K562 (cell line): Measurements from ENCODE around the gene ICAM3. TPM values are rescaled to one million over a fixed set of nuclear protein-coding genes. Genes with fewer than 3 reads are reported as not detected.

Source experiments
- BCOR ChIP-seq: fragments of 450-650 bp; IDR thresholded peaks from 2 replicates; pipeline ENCODE4 v1.6.1; 2016
- CBX2 ChIP-seq: fragments of 200-600 bp; sonication (generic); IDR thresholded peaks from one replicate; pipeline ENCODE4 v1.6.1; 2012; ENCODE audit warnings: mild to moderate bottlenecking, low read length, inconsistent platforms; ENCODE audit not compliant: insufficient read depth, poor library complexity, severe bottlenecking
- DACH1 ChIP-seq: fragments of 450-650 bp; IDR thresholded peaks from 2 replicates; pipeline ENCODE4 v1.6.1; 2018; ENCODE audit not compliant: partially characterized antibody
- GATAD2A ChIP-seq: fragments of 450-650 bp; IDR thresholded peaks from 2 replicates; pipeline ENCODE4 v1.6.1; 2017
- KDM1A ChIP-seq, 2 experiments: fragments of 450-650 bp; IDR thresholded peaks; 2 replicates each; pipeline ENCODE4 v1.6.1; 2016; ENCODE audit warnings: mild to moderate bottlenecking in 2 of 2
- KLF13 ChIP-seq: fragments of 450-650 bp; IDR thresholded peaks from 2 replicates; pipeline ENCODE4 v1.6.1; 2016; ENCODE audit warnings: missing genetic modification characterization, low read depth, mild to moderate bottlenecking, missing compliant biosample characterization, moderate library complexity, borderline replicate concordance
- NCOA4 ChIP-seq: fragments of 450-650 bp; IDR thresholded peaks from 2 replicates; pipeline ENCODE4 v1.6.1; 2018; ENCODE audit warnings: mild to moderate bottlenecking; ENCODE audit not compliant: partially characterized antibody
- NR2C2 ChIP-seq, 2 experiments: fragments of 200-800 bp in 1 of 2; sonication (Bioruptor generic) in 1 of 2; sonication (generic) in 1 of 2; formaldehyde crosslinking in 1 of 2; IDR thresholded peaks; 2 replicates each; pipeline versions ENCODE4 v1.6.1 to v1.8.0; 2016 to 2022; ENCODE audit warnings: mild to moderate bottlenecking in 1 of 2, missing compliant biosample characterization in 1 of 2, missing genetic modification characterization in 1 of 2, missing genetic modification reagents in 1 of 2
- NR2F6 ChIP-seq: fragments of 450-650 bp; formaldehyde crosslinking; IDR thresholded peaks from 2 replicates; pipeline ENCODE4 v1.4.0; 2020; ENCODE audit warnings: mild to moderate bottlenecking
- SRSF1 ChIP-seq: fragments of 200-400 bp; formaldehyde crosslinking; IDR thresholded peaks from 2 replicates; pipeline ENCODE4 v1.6.1; 2017; ENCODE audit warnings: mild to moderate bottlenecking, low read depth, low read length, moderate library complexity
- TOE1 ChIP-seq, 2 experiments: fragments of 450-650 bp in 1 of 2; sonication (generic) in 1 of 2; formaldehyde crosslinking in 1 of 2; IDR thresholded peaks; 2 replicates each; pipeline versions ENCODE4 v1.7.1 to v1.8.0; 2016 to 2022; ENCODE audit warnings: borderline replicate concordance in 2 of 2, mild to moderate bottlenecking in 2 of 2, antibody characterized with exemption in 1 of 2, inconsistent platforms in 1 of 2, low read depth in 1 of 2, missing genetic modification reagents in 1 of 2, moderate library complexity in 1 of 2
- XRCC5 ChIP-seq: fragments of 200-400 bp; formaldehyde crosslinking; IDR thresholded peaks from 2 replicates; pipeline ENCODE4 v1.6.1; 2017; ENCODE audit warnings: low read depth, mild to moderate bottlenecking, low read length
- ZBTB2 ChIP-seq: fragments of 450-650 bp; IDR thresholded peaks from 2 replicates; pipeline ENCODE4 v1.6.1; 2016; ENCODE audit warnings: antibody characterized with exemption
- ZC3H4 ChIP-seq: sonication (generic); formaldehyde crosslinking; IDR thresholded peaks from 2 replicates; pipeline ENCODE4 v1.9.0; 2021; ENCODE audit warnings: missing genetic modification reagents, borderline replicate concordance
- ZNF280A ChIP-seq: fragments of 450-650 bp; IDR thresholded peaks from 2 replicates; pipeline ENCODE4 v1.6.1; 2018; ENCODE audit warnings: mild to moderate bottlenecking, low read depth; ENCODE audit not compliant: partially characterized antibody
- ZNF592 ChIP-seq: fragments of 450-650 bp; IDR thresholded peaks from 2 replicates; pipeline ENCODE4 v1.6.1; 2017; ENCODE audit warnings: antibody characterized with exemption, mild to moderate bottlenecking
- ZNF785 ChIP-seq: fragments of 250-450 bp; sonication (Bioruptor Pico); IDR thresholded peaks from 2 replicates; pipeline ENCODE4 v1.4.0; 2020; ENCODE audit warnings: mild to moderate bottlenecking
- polyA plus RNA-seq, 8 experiments: library from polyadenylated mRNA; depleted of rRNA in 4 of 8; stranded (reverse) in 5 of 8; unstranded in 3 of 8; fragments of >200 nt; fragmentation: Nextera tagmentation in 2 of 8; fragmentation: Illumina TruSeq in 1 of 8; extraction: Ambion mirVana in 2 of 8; extraction: Trizol in 1 of 8; gene quantifications; 2 replicates each; pipeline versions ENCODE4 v1.2.1 to v1.2.3, GENCODE V29; 2011 to 2014; ENCODE audit warnings: inconsistent platforms in 1 of 8, missing spikeins in 1 of 8
- total RNA-seq, 7 experiments: library from RNA; depleted of rRNA in 6 of 7; stranded (reverse); fragments of >200 nt in 6 of 7; fragmentation: Illumina TruSeq in 2 of 7; extraction: Trizol in 2 of 7; gene quantifications; 2 replicates each; pipeline versions ENCODE4 v1.2.1 to v1.2.3, GENCODE V29; 2011 to 2021; ENCODE audit warnings: low replicate concordance in 1 of 7

The ICAM3 gene
- total and polyA plus RNA-seq, 9 of the 15 experiments (the other 6 are each of a cell fraction or from before 2014, with no cell fraction given) = 6.5 to 39.5 (median 24.2) TPM

GRCh38 chr19:10305139-10305806 lies 34.2 kb downstream of the ICAM3 start (continued):
- TF ChIP-seq ZNF592 (peak; percentile 96), NR2C2 (CRISPR knock-in tag; IDR thresholded peaks at IDR 0.05) (peak; percentile 98), NR2C2 (tag; IDR thresholded peaks at IDR 0.05) (peak; percentile 97), NR2F6 (0 out of 2 replicates have a peak, but pooled peaks have one; percentile 49), ZC3H4 (no peak), XRCC5 (peak; percentile 57; the same call in 1 of the 2 replicates), TOE1 (IDR thresholded peaks at IDR 0.05; ENCODE audit: borderline replicate concordance) (0 out of 2 replicates have a peak, but pooled peaks have one; percentile 7), TOE1 (CRISPR knock-in tag; IDR thresholded peaks at IDR 0.05; ENCODE audit: borderline replicate concordance, low read depth) (no peak), KLF13 (tag) (no peak), ZNF785 (CRISPR knock-in tag) (no peak), GATAD2A (0 out of 2 replicates have a peak, but pooled peaks have one; percentile 2), DACH1 (peak; percentile 20), ZNF280A (no peak), ZBTB2 (peak; percentile 63; the same call in 1 of the 2 replicates), SRSF1 (no peak), BCOR (peak; percentile 86; the same call in 1 of the 2 replicates), KDM1A (IDR thresholded peaks at IDR 0.05) (peak; percentile 38 to 63; a peak in 3 of 4 replicates), NCOA4 (peak; percentile 25), CBX2 (no peak)
